Naive B cell (primary cell): ENCODE results near the gene TOMM40L. TPM values are rescaled to one million over a fixed set of nuclear protein-coding genes. Genes with fewer than 3 reads are reported as not detected.

Experiments
- ATAC-seq, 2 donors: fragments of 150-1000 bp; cut with Tn5 transposase; 2 replicates each; pipeline ENCODE4 v1.10.0; 2021; ENCODE audit warnings: low read depth in 2 of 2, mild to moderate bottlenecking in 2 of 2, moderate library complexity in 2 of 2
- DNase-seq: peaks from one replicate; pipeline ENCODE4 v3.0.0; 2022
- H3K27ac Mint-ChIP-seq, 6 donors: one replicate each; pipeline ENCODE4 v1.8.0; 2020 to 2022; ENCODE audit warnings: mild to moderate bottlenecking in 6 of 6, mixed read lengths in 6 of 6, moderate library complexity in 5 of 6, inconsistent platforms in 2 of 6
- H3K27me3 Mint-ChIP-seq, 3 donors: one replicate each; pipeline ENCODE4 v1.8.0; 2021 to 2022; ENCODE audit warnings: mixed read lengths in 3 of 3, mild to moderate bottlenecking in 1 of 3
- H3K36me3 Mint-ChIP-seq, 2 donors: one replicate each; pipeline ENCODE4 v1.8.0; 2020 to 2022; ENCODE audit warnings: mixed read lengths in 2 of 2, inconsistent platforms in 1 of 2, mild to moderate bottlenecking in 1 of 2
- H3K4me1 Mint-ChIP-seq, 3 donors: one replicate each; pipeline ENCODE4 v1.8.0; 2020 to 2022; ENCODE audit warnings: mixed read lengths in 3 of 3, inconsistent platforms in 1 of 3, mild to moderate bottlenecking in 1 of 3, moderate library complexity in 1 of 3
- H3K4me3 Mint-ChIP-seq, 8 donors: one replicate each; pipeline ENCODE4 v1.8.0; 2020 to 2022; ENCODE audit warnings: mild to moderate bottlenecking in 8 of 8, mixed read lengths in 8 of 8, moderate library complexity in 8 of 8, inconsistent platforms in 2 of 8
- H3K9me3 Mint-ChIP-seq, 7 donors: one replicate each; pipeline ENCODE4 v1.8.0; 2020 to 2022; ENCODE audit warnings: mixed read lengths in 7 of 7, mild to moderate bottlenecking in 5 of 7, inconsistent platforms in 2 of 7, moderate library complexity in 1 of 7
- polyA plus RNA-seq, 6 donors: library from polyadenylated mRNA; unstranded; fragments of 300-500 nt; fragmentation: Illumina TruSeq; gene quantifications; one replicate each; pipeline ENCODE4 v1.2.3, GENCODE V29; 2021; ENCODE audit warnings: low read depth in 6 of 6

Gene TOMM40L
- 1 to 10 TPM; 1.5 to 5.8 (median 4.4) TPM for polyA plus RNA-seq

DNA sequence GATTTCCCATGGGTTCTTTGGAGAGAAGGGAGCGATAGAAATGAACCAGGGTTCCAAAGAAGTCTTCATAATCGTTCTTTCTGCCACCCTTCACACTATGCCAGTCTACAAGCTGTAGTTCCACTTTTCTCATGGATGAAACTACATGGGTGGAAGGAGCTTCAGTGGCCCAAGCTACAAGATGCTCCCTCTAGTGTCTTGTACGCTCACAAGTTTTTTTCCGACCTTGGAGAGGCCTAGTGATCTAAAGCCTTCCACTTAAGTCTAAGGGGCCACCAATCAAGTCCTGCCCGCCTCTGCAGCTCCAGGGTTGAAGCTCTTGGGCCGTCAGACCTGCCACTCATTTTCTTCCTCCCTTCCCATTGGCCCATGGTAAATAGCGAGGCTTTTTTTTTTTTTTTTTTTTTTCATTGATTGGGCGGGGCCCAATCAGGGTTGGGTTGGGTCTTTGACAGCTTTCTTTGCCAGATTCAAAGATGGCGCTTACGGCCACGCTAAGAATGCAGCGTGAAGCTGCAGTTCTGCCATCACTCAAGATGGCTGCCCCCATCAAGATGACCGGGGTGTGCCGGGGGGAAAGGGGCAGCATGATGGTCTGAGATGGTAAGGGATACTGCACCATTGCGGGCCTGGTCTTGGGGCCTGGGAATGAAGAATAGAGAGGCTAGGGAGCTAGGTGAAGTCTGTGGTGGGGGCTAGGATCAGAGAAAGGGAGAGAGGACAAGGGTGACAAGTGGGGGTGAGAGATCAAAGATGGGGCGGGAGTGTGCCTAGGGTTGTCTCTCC, at the start of gene TOMM40L:
Gene TOMM40L, plus strand, starts transcription at position 527 of the 786 bp plus-strand sequence. CDS start 430 bp downstream, outside the sequence.
- Mint-ChIP-seq H3K9me3 (no peaks in the 10 kb centered on the region), H3K4me1 (peaks cover 15 to 37% (median 36%) of the 10 kb centered on the region in 3 donors), H3K4me3 (peak within 1 kb of the TSS; percentile 84 to 100 (median 100)), H3K27me3 (peaks cover 22 to 34% (median 32%) of the 10 kb centered on the region in 3 donors), H3K36me3 (peaks cover 0 to 6% of the 10 kb centered on the region in 2 donors), H3K27ac (peak within 1 kb of the TSS; percentile 85 to 99 (median 94))
- DNase-seq (peak; percentile 80), ATAC-seq (peak; percentile 92 to 93)

DNA sequence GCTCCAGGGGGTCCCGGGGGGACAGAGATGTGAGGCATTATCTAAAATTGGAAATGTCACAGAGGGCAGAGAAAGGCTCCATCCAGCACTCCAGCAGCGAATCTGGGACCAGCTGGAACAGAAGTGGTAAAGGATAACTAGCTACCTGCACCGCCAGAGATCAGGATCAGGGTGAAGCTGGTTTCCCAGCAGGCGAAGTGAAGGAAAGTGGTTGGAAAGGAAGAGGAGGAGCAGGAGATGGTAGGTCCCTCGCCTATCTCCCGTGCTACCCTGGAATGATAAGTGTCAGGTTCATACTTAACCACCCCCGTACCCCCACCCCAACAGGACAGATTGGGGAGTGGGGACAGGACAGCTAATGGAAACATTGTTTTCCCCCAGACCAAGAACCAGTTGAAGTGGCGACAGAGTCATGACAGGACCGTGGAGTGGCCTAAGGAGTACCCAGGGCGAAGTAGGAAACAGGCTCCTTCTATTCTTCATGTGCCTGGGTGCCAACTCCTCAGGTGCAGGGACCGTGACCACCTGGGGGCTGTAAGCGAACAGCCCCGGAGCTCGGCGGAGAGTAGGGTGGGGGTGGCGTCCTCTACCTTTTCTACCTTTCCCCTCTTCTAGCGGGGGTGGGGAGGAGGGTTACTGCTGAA, 49.3 kb upstream of the TOMM40L start:
- no peak for ATAC-seq

DNA sequence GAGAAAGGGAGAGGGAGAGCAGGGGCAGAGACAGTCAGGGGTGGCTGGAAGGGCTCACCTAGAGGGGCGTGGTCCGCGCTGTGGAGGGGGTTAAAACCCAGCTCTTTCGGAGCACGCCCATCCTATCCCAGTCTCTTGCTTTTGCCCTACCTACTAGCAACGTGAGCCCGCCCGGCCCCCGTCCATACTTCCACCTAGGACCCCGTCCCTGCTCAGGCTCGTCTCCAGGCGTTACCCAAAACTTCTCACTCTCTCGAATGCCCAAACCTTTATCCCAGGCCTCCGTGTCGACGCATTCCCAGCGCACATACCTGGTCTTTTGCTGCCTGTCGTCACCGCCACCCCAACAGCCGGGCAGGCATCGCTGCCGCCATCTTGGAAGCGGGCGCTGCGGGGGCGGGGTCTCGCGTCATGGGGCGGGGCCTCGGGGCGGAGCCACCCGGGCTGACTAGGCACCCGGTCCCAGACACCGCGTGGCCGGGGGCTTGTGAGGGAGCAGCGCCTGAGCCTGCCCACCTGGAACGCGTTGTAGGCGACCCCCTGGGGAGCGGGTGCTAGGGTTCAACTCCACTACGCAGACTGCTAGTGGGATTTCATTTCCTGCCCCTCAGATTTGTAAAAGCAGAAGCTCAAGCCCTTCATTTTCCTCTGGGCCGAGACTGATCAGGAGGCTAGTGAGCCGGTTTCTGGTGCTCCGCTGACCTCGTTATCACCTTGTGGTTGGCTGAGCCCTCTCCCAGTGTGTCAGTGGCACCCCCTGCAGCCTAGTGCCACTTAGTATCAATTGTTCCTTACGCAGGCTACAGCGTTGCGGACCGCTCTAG, 48.5 kb upstream of the TOMM40L start, which contains the start of gene B4GALT3:
Gene B4GALT3, minus strand, starts transcription at position 396 of the 824 bp plus-strand sequence. CDS start 1,447 bp downstream, outside the sequence.
- Mint-ChIP-seq H3K9me3 (no peaks in the 10 kb centered on the region), H3K27me3 (no peaks in the 10 kb centered on the region), H3K4me1 (peaks cover 51 to 75% (median 72%) of the 10 kb centered on the region in 3 donors), H3K36me3 (peaks cover 7 to 17% of the 10 kb centered on the region in 2 donors), H3K4me3 (peak within 1 kb of the TSS; percentile 89 to 100 (median 99)), H3K27ac (peak within 1 kb of the TSS; percentile 93 to 99 (median 98))
- ATAC-seq (peak; percentile 92 to 93), DNase-seq (peak; percentile 92)

More for the DNA sequence above, 49.3 kb upstream of the TOMM40L start:
- Mint-ChIP-seq H3K9me3 (no peaks in the 10 kb centered on the region), H3K27me3 (no peaks in the 10 kb centered on the region), H3K4me1 (peaks cover 46 to 71% (median 65%) of the 10 kb centered on the region in 3 donors), H3K36me3 (peaks cover 12 to 21% of the 10 kb centered on the region in 2 donors), H3K4me3 (peak overlapping the region; percentile 89 to 100 (median 99)), H3K27ac (peak overlapping the region; percentile 93 to 99 (median 98))
- no peak for DNase-seq

DNA sequence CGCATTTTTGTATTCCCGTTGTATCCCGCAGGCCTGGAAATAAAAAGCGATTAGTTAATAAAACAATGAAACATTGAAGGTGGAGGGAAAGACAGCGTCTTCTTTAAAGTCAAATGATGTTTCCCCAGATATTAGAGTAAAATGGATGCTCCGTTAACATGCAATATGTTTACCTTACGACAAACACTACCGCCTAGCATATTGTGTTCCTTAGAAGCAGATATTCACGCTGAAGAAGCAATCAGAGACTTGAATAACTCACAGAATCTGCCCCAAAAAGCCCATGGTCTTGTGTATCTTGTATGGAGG, 48.0 kb upstream of the TOMM40L start:
- Mint-ChIP-seq H3K27me3 (no peaks in the 10 kb centered on the region), H3K9me3 (no peaks in the 10 kb centered on the region), H3K4me1 (peaks cover 55 to 76% (median 74%) of the 10 kb centered on the region in 3 donors), H3K4me3 (peak overlapping the region; percentile 89 to 100 (median 99)), H3K27ac (peak overlapping the region; percentile 93 to 99 (median 98)), H3K36me3 (peaks cover 6 to 17% of the 10 kb centered on the region in 2 donors)
- DNase-seq (no peak), ATAC-seq (no peak)

DNA sequence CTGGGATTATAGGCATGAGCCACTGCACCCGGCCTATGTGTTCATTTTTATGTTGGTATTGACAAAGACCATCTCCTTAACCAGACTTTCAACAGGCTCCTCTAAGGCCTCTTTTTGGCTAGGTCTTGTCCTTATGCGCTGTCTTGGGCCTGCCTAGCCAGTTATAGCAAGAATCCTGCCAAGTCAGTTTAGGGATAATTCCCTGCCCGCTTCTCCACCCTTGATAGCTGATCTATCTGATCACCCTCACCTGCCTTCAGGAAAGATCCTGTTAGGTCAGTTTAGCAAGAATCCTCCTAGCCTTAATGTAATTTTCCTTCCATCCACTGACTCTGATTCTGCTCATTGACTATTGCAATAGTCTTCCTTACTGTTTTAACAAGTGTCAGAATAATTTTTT, 46.2 kb upstream of the TOMM40L start:
- Mint-ChIP-seq H3K4me3 (peak overlapping the region in 3 of 8 donors; percentile 3 to 74 (median 56)), H3K27me3 (no peaks in the 10 kb centered on the region), H3K36me3 (peaks cover 1 to 3% of the 10 kb centered on the region in 2 donors), H3K4me1 (peaks cover 65 to 80% (median 78%) of the 10 kb centered on the region in 3 donors), H3K9me3 (no peaks in the 10 kb centered on the region), H3K27ac (peak overlapping the region in 4 of 6 donors; percentile 50 to 82 (median 60))
- DNase-seq (no peak), ATAC-seq (no peak)

DNA sequence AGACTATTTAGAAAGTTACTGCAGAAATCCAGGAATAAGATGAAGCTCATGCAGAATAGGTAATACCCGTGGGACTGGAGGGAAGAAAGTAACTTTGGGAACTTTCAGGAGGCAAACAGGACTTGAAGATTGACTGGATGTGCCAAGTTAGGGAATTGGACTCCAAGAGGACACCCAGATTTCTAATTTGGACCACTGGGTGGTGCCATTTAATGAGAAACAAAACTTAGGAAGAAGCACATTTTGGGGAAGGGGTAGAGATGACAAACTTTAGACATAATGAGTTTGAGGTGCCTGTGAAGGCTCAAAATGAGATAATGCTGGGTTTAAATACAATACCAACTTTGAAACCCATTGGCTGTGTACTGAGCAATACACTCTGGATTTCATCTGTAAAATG, 45.2 kb upstream of the TOMM40L start:
- H3K27ac Mint-ChIP-seq = peak overlapping the region in 3 of 6 donors; percentile 30 to 83 (median 63)
- ATAC-seq (no peak), DNase-seq (no peak)
- peaks cover 63 to 81% (median 77%) of the 10 kb centered on the region in 3 donors for H3K4me1 Mint-ChIP-seq
- no peaks in the 10 kb centered on the region for H3K36me3 Mint-ChIP-seq
- H3K4me3 Mint-ChIP-seq = peak overlapping the region in 3 of 8 donors; percentile 3 to 56 (median 23)
- no peaks in the 10 kb centered on the region for H3K27me3 Mint-ChIP-seq
- no peaks in the 10 kb centered on the region for H3K9me3 Mint-ChIP-seq

DNA sequence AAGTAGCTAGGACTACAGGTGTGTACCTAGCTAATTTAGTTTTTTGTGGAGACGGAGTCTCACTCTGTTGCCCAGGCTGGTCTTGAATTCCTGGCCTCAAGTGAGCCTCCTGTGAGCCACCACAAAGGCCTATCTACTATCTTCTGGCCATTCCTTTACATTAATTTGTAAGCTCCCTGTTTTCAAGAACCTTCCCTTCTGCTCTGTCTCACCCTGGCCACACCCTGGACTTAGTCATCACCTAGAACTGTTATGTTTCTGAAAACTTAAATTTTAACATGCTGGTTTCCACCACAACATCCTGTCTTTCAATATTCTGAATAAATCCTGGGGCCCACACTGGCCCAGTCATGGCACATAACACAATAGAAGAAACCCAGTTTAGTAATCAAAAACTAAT, 43.6 kb upstream of the TOMM40L start:
- ATAC-seq (no peak), DNase-seq (no peak)
- Mint-ChIP-seq H3K27ac (peak overlapping the region; percentile 43 to 83 (median 70)), H3K4me1 (peaks cover 64 to 81% (median 79%) of the 10 kb centered on the region in 3 donors), H3K36me3 (no peaks in the 10 kb centered on the region), H3K27me3 (no peaks in the 10 kb centered on the region), H3K9me3 (no peaks in the 10 kb centered on the region), H3K4me3 (peak overlapping the region; percentile 27 to 84 (median 52))

DNA sequence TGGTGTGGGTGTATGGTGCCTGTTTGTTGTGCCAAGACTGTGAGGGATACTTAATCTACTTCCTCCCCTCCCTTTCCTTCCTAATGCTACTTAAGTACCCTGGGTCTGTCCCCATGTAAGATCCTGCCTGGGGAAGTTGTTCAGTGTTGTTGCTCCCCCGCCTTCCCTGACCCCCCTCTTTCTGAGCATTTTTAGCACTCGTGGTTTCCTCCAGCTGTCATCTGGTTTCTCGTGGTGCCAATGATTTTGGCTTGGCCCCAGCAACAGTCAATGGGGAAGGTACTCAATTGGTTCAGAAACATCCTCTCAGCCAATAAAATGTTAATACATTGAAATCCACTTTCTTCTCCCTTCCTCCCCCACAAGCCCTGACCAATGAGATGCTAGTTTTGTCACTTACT, 40.6 kb upstream of the TOMM40L start:
- Mint-ChIP-seq H3K9me3 (no peaks in the 10 kb centered on the region), H3K4me3 (peak overlapping the region; percentile 72 to 93 (median 86)), H3K36me3 (no peaks in the 10 kb centered on the region), H3K27me3 (no peaks in the 10 kb centered on the region), H3K4me1 (peaks cover 66 to 89% (median 83%) of the 10 kb centered on the region in 3 donors), H3K27ac (peak overlapping the region; percentile 84 to 98 (median 91))
- ATAC-seq (peak; percentile 81 to 83), DNase-seq (peak; percentile 86)

DNA sequence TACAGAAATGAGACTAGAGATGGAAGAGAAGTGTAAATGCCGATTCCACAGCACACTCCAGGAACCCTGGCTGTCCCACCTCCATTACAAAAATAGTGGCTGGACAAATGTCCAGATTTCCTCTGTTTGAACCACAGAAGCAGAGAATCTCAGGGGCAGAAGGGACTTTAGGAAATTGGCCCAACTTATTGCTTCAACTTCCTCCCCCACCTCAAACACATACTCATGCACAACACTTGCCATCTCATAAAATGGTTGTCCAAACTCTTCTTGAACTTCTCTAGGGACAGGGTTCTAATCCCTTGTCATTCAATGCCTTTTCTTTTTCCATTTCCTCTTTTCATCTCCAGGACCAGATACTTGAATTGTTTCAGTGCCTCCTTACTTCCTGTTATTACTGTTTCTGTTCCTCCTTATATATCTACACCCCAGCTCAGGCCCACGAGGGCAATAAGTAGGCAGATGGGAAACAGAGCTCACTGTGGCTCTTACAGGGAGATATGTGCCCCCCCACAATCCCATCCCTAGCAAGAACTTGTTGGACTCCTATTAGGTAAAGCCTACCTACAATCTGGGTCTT, 40.0 kb upstream of the TOMM40L start:
- H3K9me3 Mint-ChIP-seq = no peaks in the 10 kb centered on the region
- peak overlapping the region; percentile 72 to 93 (median 86) for H3K4me3 Mint-ChIP-seq
- peak; percentile 78 for DNase-seq
- H3K36me3 Mint-ChIP-seq = no peaks in the 10 kb centered on the region
- H3K4me1 Mint-ChIP-seq = peaks cover 61 to 86% (median 77%) of the 10 kb centered on the region in 3 donors
- peak; percentile 72 to 75 for ATAC-seq
- no peaks in the 10 kb centered on the region for H3K27me3 Mint-ChIP-seq
- peak overlapping the region; percentile 84 to 98 (median 91) for H3K27ac Mint-ChIP-seq

DNA sequence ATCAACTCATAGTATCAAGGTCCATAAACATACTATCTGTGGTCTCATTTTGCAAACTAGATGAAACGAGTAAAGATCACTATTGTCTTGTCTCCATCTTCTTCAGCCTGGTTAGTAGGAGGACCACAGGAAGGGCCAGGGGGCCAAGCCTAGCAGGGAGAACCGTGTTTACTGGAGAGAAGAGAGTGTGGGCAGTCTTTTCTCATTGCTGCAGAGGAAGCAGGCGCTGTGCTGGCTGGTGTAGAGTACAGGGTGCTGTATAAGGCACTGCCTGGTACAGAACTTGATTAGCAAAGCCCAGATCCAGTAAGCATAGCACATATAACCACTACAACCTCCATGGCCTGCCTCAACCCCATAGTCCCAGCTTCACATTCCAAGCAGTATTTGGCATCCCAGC, 38.5 kb upstream of the TOMM40L start:
- DNase-seq (no peak), ATAC-seq (no peak)
- peak overlapping the region in 6 of 8 donors; percentile 49 to 85 (median 73) for H3K4me3 Mint-ChIP-seq
- H3K27me3 Mint-ChIP-seq = no peaks in the 10 kb centered on the region
- H3K4me1 Mint-ChIP-seq = peaks cover 56 to 86% (median 73%) of the 10 kb centered on the region in 3 donors
- H3K36me3 Mint-ChIP-seq = no peaks in the 10 kb centered on the region
- H3K9me3 Mint-ChIP-seq = no peaks in the 10 kb centered on the region
- H3K27ac Mint-ChIP-seq = peak overlapping the region; percentile 58 to 96 (median 88)

DNA sequence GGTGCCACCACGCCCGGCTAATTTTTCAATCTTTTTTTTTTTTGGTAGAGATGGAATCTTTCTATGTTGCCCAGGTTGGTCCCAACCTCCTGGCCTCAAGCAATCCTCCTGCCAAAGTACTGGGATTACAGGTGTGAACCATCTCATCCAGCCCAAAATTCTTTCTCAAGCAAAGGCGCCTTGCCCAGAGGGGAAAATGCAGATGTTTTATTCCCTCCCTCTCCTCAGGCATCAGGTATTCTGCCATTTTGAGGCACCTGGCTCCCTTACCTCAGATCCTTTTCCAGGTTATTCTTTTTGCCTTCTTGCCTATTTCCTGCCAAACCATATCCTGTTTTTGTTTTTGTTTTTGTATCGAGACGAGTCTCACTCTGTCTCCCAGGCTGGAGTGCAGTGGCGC, 37.5 kb upstream of the TOMM40L start:
- H3K4me3 Mint-ChIP-seq = peak overlapping the region in 1 of 8 donors; percentile 42

DNA sequence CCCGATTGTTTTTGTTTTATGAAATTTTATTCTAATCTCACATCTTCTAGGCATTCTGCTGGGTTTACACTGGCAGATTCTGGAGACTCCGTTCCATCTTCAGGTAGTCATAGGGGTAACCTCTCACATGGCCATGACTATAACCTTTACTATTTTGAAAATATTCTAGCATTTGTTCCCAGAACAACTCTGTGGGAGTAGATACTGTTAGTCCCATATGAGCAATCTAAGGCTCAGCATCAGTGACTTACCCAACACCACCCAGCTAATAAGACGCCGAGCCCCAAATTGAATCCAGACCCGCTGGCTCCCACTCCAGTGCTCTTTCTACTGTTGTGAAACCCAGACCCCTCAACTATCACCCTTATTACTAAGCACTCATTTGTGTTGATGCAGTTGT, 36.8 kb upstream of the TOMM40L start:
- Mint-ChIP-seq H3K27me3 (no peaks in the 10 kb centered on the region), H3K9me3 (no peaks in the 10 kb centered on the region), H3K27ac (peak overlapping the region in 5 of 6 donors; percentile 23 to 90 (median 34)), H3K36me3 (no peaks in the 10 kb centered on the region), H3K4me1 (peaks cover 52 to 75% (median 72%) of the 10 kb centered on the region in 3 donors), H3K4me3 (peak overlapping the region in 1 of 8 donors; percentile 32)
- DNase-seq (no peak), ATAC-seq (no peak)

More for the DNA sequence above, 37.5 kb upstream of the TOMM40L start:
- ATAC-seq = no peak
- no peak for DNase-seq
- Mint-ChIP-seq H3K4me1 (peaks cover 58 to 82% (median 74%) of the 10 kb centered on the region in 3 donors), H3K36me3 (no peaks in the 10 kb centered on the region), H3K9me3 (no peaks in the 10 kb centered on the region), H3K27ac (peak overlapping the region; percentile 23 to 91 (median 76)), H3K27me3 (no peaks in the 10 kb centered on the region)
